HG02610 (cell line): ENCODE data around the gene BBX.

Experiments
- ATAC-seq: cut with Tn5 transposase; IDR thresholded peaks from one replicate; pipeline ENCODE4 v1.9.1; 2021; ENCODE audit warnings: mild to moderate bottlenecking, moderate library complexity; ENCODE audit not compliant: unreplicated experiment

Gene BBX

DNA sequence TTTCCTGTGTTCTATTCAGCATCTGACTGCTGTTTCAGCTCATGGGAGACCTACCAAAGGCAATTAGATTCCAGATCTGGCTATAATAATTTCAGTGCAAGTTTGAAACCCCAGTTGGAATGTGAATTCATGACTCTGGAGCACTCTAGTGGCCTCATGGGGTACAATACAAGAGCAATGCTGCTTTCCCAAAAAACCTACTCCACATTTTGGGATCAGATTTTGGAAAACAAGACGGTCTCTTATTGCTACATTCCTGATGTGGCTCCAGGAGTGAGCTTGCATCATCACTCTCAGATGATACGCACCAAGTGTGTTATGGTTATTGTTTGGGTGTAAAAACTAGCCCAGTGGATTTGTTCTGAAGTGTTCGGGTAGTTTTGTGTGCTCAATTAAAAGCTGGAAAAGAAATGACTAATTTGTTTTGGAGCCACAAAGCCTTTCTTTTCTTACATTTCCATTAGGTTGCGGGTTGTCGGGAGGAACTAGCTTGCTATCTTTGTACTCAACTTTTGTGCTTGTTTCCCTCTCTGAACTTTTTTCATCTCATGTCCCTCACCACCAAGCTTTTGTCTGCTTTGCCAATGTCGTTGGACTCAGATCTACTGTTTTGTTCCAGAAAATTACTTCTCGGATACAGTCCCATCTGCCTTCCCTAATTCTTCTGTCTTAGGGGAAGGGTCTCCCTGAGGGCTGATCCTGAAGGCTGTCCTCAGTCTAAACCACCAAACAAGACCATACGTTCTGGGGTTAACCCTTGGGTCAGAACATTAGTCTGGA, 272.1 kb downstream of the BBX start:
- no peak for ATAC-seq

DNA sequence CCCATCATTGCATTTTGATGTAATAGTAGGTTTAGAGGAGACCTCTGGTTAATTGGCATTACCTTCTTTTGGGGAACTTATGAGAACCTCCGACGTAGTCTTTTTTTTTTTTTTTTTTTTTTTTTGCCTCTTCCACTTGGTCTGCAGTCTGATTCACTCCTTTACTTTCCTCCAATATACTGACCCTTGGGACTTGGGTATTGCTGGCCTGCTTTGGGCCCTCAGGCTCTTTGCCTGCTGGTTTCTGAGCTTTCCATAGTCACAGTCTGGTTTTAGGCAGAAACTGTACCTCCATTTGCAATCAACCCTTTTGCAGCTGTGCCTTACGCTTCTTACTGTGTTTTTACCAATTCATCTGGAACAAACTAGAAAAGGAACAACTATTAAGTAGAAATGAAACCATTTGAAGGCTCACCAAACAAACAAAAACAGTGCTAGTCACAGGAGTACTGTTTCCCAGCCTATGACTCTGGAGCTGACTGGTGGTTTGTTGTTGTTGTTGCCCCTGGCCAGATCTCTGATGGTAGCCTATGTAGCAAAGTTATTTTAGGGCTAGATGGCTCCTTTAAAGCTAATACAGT, 272.8 kb downstream of the BBX start:
- no peak for ATAC-seq

DNA sequence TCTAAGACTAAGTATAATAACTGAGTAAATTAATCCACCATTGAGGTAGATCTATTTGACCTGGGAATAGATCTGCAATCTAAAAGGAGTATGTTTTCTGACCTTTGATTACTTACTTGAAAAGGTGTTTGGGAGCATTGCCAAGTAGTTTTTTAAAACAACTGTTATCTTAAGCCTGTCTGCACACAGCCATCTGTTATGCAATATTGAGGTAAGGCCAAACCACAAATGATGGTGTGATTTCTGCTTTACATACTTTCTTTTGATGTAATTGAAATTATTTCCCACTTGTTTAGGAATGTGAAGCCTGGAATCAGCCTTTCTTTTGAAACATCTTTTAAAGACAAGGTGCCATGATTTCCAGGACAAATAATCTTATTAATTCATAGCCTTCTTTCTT, 274.0 kb downstream of the BBX start:
- no peak for ATAC-seq

DNA sequence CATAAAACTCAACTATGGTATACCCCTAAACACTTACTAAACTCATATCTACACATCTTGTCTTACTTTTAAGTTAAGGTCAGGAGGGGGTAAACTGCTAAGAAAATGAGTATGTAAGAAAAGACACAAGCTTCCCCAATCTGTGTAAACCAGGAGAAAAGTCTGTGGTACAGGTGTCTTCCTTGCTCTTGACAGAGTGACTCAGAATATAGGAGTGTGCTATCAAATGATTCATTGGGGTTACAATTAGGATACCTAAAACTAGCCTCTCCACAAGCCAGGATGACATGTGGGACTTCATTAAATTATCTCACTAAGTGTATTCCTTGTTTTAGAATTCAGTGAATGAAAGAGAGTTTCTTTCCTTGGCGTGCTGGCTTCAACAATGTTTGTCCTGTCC, 274.8 kb downstream of the BBX start:
- ATAC-seq = no peak

DNA sequence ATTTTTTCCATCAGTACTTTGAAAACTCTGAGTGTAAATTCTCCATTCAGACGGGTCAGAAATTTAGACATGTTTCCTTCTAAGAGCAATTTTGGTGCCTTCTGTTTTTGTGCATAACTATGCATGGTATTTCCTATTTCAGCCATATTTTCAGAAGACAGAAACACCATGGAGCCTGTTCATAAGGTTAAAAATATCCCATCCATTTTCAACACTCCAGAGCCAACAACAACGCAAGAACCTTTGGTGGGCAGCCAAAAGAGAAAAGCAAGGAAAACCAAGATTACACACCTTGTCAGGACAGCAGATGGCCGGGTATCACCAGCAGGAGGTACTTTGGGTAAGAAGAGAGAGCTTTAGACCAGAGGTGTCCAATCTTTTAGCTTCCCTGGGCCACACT, 275.6 kb downstream of the BBX start:
- no peak for ATAC-seq

DNA sequence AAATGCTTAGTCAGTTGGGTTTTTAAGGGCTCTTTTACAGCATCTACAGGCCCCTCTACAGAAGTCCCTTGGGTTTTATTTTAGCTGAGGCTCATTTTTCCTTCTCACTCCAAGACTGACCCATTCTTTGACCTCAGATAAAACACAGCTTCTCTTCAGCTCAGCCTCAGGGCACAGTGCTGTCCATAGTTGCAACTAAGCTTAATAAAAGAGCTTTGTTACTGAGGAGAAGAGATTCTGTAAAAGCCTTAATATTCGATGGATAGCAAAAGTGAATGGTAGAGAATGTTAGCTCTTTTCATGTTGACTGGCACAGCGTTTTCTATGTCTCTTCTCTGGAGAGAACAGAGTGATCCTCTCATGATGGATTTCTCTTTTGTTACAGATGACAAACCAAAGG, 277.9 kb downstream of the BBX start:
- ATAC-seq = no peak

DNA sequence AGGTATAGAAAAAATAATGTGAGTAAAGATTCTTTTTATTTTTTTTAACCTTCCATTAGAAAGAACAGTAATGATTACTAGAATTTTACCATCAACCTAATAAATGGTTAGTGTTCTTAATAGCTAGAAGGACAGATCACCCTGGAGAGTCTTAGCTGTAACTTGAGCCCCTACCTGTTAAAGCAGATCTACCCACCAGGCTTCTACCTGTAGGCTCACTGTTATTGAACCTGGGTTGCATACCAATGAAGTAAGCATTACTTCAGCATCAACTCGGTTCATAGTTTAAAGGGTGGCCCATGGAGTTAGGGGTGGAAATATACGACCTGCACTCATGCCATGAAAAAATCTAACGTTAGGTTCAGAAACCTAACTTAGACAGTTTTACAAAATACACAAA, 280.4 kb downstream of the BBX start:
- ATAC-seq = no peak

DNA sequence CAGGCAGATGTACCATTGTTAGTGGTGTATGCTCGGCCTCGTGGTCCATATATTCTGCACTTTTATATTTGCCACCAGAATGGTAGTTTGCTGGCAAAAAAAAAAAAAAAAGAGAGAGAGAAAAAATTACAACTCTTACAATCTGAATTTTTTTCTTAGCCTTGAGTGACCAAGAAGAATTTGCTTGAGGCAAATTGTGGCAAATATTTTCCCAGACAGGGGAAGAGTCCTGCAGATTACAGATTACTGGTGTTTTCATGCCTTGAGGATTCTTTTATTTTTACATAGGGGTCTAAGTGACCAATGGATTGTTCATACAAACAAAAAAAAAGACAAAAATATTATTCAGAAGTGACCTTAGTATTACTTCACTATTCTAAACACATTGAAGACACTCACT, 283.3 kb downstream of the BBX start:
- ATAC-seq = no peak

DNA sequence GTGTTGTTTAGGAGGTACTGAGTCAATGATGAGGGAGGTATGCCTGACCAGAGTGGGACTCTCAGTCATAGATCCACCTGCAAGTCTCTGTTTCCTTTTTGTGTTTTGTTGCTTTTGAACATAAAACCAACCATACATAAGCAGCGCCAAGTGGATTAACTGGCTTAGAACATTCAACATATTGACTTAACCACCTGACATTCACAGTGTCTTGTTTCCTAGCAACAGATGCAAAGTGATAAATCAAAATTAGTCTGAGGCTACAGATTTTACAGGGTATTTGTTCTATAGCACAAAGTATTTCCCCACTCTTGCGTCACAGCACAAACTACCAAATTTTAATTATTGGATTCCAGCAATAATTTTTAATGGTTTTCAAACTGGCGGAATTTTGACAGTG, 283.8 kb downstream of the BBX start:
- ATAC-seq = no peak

DNA sequence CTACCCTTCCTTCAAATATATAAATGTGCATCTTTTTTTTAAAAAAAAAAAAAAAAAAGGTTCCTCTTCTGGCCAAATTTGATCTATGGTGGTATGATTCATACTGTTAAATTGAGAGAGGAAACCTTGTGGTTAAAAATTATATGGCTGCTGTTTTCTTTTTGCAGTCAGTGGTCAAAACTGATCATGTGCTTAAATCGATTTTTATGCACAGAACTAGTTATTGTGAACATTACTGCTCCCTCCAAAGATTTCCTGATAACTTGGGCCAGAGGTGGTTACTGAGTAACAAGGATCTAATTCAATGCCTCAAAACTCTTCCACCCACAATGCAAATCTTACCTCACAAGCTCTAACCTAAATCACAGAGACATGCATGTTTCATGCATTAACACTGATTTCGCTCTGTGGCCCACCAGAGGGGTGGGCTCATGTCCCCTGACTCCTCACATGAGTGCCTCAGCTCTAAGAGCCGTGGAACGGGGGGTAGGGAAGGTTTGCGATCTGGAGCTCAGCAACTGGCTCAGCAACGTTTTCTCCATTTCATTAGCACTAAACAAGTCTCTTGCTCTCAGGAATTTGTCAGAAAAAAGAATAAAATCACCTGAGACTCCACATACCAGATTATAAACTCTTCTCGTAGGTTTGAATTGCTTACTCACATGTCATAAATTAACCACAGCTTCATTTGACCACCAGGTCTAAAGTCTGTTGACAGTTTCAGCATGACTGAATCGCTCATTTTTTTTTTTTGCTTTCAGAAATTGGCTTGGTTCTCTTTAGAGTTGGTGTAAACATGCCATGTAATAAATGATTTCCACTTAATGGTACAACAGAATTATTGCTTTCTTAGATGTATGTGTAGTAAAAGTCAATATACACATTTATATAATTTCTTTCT, 287.7 kb downstream of the BBX start:
- no peak for ATAC-seq

DNA sequence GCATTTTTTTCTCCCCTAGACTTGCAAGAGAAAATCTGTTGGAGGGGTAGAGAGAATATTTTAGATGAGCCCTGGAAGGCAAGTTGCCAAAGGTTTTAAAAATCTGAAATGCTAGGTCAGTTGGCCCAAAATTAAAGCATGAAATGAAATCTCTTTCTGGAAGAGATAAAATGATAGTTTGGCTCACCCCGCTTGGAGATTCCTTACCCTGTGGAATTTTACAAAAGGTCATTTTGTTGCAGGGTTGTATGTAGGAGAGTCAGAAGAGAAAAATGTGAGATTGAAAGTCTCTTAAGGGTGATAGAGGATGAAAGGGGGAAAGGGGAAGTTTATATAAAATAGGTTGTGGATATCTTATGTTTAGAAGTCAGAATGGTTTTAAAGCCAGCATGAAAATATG, 290.3 kb downstream of the BBX start:
- no peak for ATAC-seq

DNA sequence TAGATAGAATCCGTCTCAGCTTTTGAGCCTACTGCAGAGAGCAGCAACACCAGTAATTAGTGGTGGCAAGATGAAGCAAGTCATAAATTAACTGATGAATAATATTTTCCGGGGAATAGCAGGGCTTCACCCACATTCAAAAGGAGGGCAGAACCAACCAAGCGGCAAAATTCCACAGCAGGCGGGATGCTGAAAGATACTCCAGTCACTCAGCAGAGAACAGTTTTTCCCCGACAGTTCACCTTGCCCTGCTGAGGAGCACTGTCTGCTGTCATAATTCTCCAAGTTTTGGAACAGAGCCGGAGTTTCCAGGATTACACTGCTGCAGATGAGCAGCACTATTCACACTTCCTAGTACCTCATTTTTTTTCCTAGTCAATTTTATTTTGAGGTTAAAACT, 293.3 kb downstream of the BBX start:
- ATAC-seq = no peak

DNA sequence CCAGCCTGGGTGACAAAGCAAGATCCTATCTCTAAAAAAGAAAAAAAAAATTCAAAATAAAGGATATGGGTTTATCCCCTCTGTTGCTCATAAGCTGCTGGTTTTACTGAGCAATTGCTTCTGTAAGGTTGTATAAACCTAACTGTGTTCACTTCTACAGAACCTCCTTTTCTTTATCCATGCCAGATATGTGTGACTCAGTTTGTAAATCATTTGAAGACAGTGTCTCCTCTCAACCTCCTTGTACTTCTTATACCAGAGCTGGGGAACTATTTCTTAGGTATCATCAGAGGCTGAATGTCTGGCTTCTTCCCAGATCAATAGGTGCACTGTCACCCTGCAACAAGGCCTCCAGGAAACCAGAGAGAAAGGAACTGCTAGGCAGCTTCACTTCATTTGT, 294.3 kb downstream of the BBX start:
- no peak for ATAC-seq

DNA sequence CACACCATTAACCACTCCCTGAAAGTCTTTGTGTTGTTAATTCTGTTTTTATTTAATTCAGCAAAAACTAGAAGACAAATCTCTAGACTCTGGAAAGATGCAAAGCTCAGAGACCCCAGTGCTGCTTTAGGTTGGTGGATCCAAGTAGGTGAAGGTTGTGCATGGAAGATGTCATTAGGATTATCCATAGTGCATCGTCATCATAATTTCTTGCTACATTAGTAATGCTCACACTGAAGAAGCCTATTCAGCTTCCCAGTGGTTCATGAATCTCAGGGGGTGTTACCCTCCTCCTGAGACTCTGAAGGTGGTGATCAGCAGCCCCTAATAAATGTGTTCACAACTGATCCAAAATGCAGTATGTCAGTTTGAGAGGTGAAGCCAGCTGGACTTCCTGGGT, 295.3 kb downstream of the BBX start:
- no peak for ATAC-seq

DNA sequence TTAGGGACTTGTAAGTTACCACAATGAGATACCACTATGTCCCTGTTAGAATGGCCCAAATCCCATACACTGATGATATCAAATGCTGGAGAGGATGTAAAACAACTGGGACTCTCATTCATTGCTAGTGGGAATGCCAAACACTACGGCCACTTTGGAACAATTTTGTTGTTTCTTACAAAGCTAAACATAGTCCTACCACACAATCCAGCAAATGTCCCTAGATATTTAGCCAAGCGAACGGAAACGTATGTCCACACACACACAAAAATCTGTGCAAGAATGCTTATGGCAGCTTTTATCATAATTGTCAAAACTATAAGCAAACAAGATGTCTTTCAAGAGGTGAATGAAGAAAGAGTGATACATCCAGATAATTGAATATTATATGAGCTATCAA, 296.9 kb downstream of the BBX start:
- no peak for ATAC-seq

DNA sequence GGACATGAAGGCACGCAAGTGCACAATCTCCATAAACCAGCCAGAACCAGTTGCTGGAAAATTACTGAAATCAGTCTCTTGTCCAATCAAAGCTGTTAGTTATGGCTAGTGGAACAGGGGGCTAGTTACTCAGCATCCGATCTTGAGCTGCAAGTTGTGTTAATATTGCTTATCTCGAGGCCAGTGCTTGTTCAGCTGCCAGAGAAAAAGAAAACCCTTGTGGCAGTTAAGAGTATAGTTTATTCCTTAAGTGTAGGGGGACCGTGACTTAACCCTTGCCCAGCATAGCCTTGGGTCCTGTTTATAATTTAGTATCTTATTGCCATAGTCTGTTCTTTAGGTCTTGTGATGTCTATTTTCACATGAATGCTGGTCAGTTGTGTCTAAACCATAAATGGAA, 299.5 kb downstream of the BBX start:
- ATAC-seq = no peak

DNA sequence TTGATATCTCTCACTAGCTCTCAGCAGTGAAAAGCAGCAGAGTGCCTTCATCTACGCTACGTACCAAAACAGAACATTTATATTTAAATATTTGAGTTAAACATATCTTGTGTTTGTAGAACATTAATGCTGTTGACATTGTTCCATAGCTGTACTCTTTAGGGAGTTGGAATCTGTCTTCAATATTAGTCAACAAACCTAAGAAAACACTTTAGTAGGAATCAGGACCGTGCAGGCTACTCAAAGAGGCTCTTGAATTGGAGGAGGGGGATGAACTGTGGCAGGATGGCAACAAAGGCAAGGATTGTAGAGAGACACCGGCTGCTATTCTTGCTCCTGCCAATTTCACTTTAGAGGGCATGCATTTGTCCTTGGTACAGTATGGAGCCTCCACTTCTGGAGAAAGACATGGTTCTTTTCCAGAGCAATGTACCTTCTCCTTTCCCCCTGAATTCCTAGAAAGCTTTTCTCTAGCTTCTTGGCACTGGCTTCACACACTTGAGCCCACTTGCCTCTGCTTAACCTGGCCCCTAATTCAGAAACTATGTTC, 302.1 kb downstream of the BBX start:
- ATAC-seq = no peak

DNA sequence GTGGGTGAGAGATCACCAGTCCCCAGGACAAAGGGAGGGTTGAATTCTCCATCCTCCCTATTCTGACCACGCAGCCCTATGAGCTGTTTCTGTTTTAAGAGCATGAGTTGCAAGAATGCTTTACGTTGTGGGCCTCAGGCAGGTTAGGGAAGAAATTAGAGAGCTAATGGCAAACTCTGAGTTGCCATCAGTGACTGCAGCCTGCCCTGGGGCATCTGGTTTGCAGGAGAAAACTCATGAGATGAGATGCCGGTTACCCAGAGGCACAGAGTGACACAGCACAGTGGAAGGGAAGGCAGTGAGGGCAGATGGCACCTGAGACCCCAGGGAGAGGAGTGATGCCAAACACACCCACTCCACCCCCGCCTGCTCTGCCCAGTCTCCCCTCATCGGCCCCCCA, 302.8 kb downstream of the BBX start:
- ATAC-seq = no peak

DNA sequence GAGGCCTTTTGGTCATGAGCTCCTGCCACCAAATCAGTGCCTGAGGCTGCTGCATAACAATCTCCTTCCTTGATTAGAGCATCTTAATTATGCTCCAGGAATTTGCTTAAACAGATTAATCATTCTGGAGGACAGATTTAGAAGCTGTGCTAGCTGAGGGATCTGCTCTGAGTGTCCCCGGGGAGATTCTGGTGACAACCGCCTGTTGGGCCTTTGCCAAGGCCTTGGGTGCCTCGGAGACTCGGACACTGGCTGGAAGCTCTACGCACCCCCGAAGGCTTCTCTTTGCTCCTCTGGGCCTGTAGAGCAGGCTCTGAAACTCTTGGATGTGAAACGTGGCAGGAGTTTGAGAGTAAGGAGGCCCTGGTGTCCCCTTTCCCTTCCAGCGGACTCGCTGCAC, 304.0 kb downstream of the BBX start:
- ATAC-seq = no peak

DNA sequence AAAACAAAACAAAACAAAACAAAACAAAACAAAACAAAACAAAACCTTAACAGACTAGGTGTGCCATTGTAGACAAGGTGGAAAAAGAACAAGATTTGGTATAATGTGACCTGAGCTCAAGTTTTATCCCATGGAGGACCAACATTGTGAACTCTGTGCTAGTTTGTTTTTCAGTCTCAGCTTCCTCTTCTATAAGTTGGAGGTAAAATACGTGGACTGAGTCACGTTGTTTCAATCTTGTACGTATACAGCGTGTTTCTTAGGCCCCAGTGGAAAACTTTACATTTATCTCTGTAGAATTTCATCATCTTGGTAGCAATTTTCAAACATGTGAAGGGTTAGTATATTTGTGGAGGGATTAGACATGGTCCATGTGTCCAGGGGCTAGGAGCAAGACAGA, 306.4 kb downstream of the BBX start:
- ATAC-seq = no peak

DNA sequence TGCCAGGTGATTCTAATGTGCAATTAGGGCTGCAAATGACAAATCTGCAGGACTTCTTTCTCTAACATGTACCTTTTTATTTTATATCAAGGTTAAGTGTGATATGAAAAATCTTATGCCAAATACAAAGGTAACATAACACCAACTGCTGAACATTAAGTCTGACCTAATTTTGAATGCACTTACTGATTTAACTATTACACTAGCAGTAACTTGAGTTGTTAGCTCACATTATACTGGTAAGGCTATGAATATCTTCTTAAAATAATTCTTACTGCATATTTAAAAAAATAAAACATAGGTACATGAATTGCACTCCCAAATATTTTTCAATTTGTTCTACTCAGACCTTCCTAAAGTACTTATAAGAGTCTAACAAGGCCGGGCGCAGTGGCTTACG, 308.8 kb downstream of the BBX start:
- no peak for ATAC-seq

DNA sequence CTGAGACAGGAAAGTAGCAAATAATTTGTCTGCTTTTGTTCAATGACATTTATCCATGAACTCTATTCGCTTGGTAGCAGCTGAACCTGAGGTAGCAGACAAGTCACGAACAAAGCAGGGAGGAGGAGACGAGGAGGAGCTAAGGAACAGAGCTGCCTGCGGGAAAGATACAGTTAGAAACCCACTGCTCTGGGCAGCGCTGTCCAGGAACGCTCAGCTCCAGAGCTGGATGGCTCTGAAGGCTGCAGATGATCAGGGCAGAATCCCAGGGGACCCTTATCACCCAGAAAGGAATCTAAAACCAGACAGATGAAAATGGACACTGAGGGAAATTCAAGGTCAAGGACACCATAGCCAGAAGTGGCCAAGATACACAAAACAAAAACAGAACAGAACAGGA, 310.3 kb downstream of the BBX start:
- ATAC-seq = no peak
